ENCODE results near the gene CARHSP1. TPM values are rescaled to one million over a fixed set of nuclear protein-coding genes. Genes with fewer than 3 reads are reported as not detected.
A peak's percentile ranks its signal among the peaks of the same experiment; 100 is the strongest.

Gene CARHSP1
- total RNA-seq, 1 donor from 2014 or later, result 115 TPM

- Histone ChIP-seq H3K9ac (no peak overlapping the region), H3K4me3 (no peak overlapping the region), H3K4me1 (no peaks in the 10 kb centered on the region), H3K27me3 (no peaks in the 10 kb centered on the region), H3K36me3 (no peaks in the 10 kb centered on the region), H3K27ac (no peak overlapping the region), H3F3A (ENCODE audit: low read depth) (peaks cover 21% of the 10 kb centered on the region), H2AFZ (replicated peaks) (no peak overlapping the region), H4K20me1 (ENCODE audit: low read depth) (peaks cover 38% of the 10 kb centered on the region), H3K79me2 (ENCODE audit: low read depth) (no peaks in the 10 kb centered on the region), H3K9me3 (ENCODE audit: low read depth) (no peaks in the 10 kb centered on the region), H3K4me2 (no peak overlapping the region)
- TF ChIP-seq CTCF (IDR thresholded peaks at IDR 0.05) (no peak), EZH2 (IDR thresholded peaks at IDR 0.05) (no peak), EZH2phosphoT487 (IDR thresholded peaks at IDR 0.05) (no peak)
- no peak overlapping the region for H3K4me3 Mint-ChIP-seq
- no peak for DNase-seq (ENCODE audit: low spot score)
- peaks cover 16% of the 10 kb centered on the region for H3K4me1 Mint-ChIP-seq
- peaks cover 5% of the 10 kb centered on the region for H3K27me3 Mint-ChIP-seq (ENCODE audit: insufficient read depth, low read depth)
- H3K9me3 Mint-ChIP-seq, result no peaks in the 10 kb centered on the region
- no peak overlapping the region for H3K27ac Mint-ChIP-seq
- peaks cover 36% of the 10 kb centered on the region for H3K36me3 Mint-ChIP-seq
Measured at GRCh38 chr16:8851761-8852403, 16.9 kb downstream of the CARHSP1 start.

GRCh38 chr16:8850279-8850885 is 18.4 kb downstream of the CARHSP1 start:
- Mint-ChIP-seq H3K27ac (no peak overlapping the region), H3K9me3 (no peaks in the 10 kb centered on the region), H3K4me3 (no peak overlapping the region), H3K4me1 (peaks cover 16% of the 10 kb centered on the region), H3K27me3 (ENCODE audit: insufficient read depth, low read depth) (peaks cover 7% of the 10 kb centered on the region), H3K36me3 (peaks cover 31% of the 10 kb centered on the region)
- Histone ChIP-seq H3K4me3 (no peak overlapping the region), H3K9ac (no peak overlapping the region), H3K36me3 (no peaks in the 10 kb centered on the region), H3K79me2 (ENCODE audit: low read depth) (peaks cover 14% of the 10 kb centered on the region), H2AFZ (replicated peaks) (no peak overlapping the region), H3K4me1 (no peaks in the 10 kb centered on the region), H3K27ac (no peak overlapping the region), H4K20me1 (ENCODE audit: low read depth) (peaks cover 28% of the 10 kb centered on the region), H3F3A (ENCODE audit: low read depth) (peaks cover 23% of the 10 kb centered on the region), H3K9me3 (ENCODE audit: low read depth) (no peaks in the 10 kb centered on the region), H3K27me3 (no peaks in the 10 kb centered on the region), H3K4me2 (no peak overlapping the region)
- DNase-seq (ENCODE audit: low spot score), result no peak
- TF ChIP-seq CTCF (IDR thresholded peaks at IDR 0.05), result no peak
- TF ChIP-seq EZH2phosphoT487 (IDR thresholded peaks at IDR 0.05), result no peak
- TF ChIP-seq EZH2 (IDR thresholded peaks at IDR 0.05), result no peak

DNA sequence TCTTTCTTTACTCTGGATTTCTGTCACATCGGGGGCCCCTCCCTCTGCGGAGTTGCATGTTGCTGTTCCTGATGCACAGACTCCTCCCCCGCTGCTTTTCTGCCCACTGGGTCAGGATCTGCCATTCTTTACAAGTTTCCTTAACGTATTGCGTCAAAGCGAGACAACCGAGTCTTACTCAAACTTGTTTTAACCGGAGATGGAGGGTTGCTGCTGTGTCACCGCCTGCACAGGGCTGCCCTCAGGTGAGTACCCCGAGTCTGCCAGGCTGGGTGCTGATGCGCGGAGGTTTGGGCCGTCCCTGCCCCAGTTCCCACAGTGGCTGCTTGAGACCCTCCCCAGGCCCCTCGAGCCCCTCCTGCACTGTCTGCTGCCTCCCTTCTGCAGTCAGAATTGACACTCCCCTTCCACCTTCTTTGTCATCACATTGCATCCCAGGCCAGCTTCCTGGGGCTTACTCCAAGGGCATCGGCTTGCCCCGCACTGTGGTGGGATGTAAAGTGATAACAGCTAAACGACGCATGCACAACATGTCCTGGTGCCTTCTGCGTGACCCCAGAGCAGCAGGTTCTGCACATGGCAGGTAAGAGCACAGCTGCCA is 19.3 kb downstream of the CARHSP1 start:
- H3K4me3 Mint-ChIP-seq, result peak overlapping the region; percentile 34
- no peak overlapping the region for H3K27ac ChIP-seq

More for the DNA sequence above, 19.3 kb downstream of the CARHSP1 start:
- H3K79me2 ChIP-seq (ENCODE audit: low read depth), result peaks cover 15% of the 10 kb centered on the region
- TF ChIP-seq CTCF (IDR thresholded peaks at IDR 0.05) (no peak), EZH2phosphoT487 (IDR thresholded peaks at IDR 0.05) (no peak), EZH2 (IDR thresholded peaks at IDR 0.05) (no peak)
- H3K9ac ChIP-seq, result no peak overlapping the region
- H3K9me3 ChIP-seq (ENCODE audit: low read depth), result no peaks in the 10 kb centered on the region
- no peaks in the 10 kb centered on the region for H3K9me3 Mint-ChIP-seq
- no peaks in the 10 kb centered on the region for H3K4me1 ChIP-seq
- peaks cover 32% of the 10 kb centered on the region for H3K36me3 Mint-ChIP-seq
- H3F3A ChIP-seq (ENCODE audit: low read depth), result peaks cover 23% of the 10 kb centered on the region
- H3K4me2 ChIP-seq, result no peak overlapping the region
- no peaks in the 10 kb centered on the region for H3K27me3 ChIP-seq
- H3K36me3 ChIP-seq, result no peaks in the 10 kb centered on the region
- H3K27ac Mint-ChIP-seq, result peak overlapping the region; percentile 64
- H2AFZ ChIP-seq (replicated peaks), result no peak overlapping the region
- H4K20me1 ChIP-seq (ENCODE audit: low read depth), result peaks cover 19% of the 10 kb centered on the region
- DNase-seq (ENCODE audit: low spot score), result no peak
- peaks cover 11% of the 10 kb centered on the region for H3K4me1 Mint-ChIP-seq
- peaks cover 7% of the 10 kb centered on the region for H3K27me3 Mint-ChIP-seq (ENCODE audit: insufficient read depth, low read depth)
- H3K4me3 ChIP-seq, result no peak overlapping the region
